ENCODE results near the gene HK3. TPM values are rescaled to one million over a fixed set of nuclear protein-coding genes. Genes with fewer than 3 reads are reported as not detected.

The HK3 gene
- polyA plus RNA-seq, 5 donors, result 0.64 to 1.0 (median 0.74) TPM

- no peak for DNase-seq
Observed at GRCh38 chr5:176902102-176902814, 3.1 kb upstream of the HK3 start.

- no peak for DNase-seq
Observed at GRCh38 chr5:176901260-176902101, 2.3 kb upstream of the HK3 start.

DNA sequence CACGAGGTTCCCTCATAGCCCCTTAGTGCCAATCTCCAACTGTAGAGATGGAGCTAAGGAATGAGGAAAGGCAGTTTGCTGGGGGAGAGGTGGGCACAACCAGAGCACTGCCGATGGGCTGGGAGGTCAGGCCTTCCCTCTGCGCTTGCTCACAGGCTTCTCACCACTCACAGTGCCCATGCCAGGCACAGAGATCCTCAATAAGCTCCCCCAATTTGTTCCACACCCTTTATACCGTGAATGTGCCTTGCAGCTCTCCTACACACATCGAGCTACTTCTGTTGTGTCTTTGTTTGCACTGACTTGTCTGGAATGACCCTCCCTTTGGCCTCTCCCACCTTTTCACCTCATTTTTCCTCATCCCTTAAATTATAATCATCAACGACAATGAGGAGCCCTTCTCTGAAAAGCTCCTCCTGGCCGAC lies 1.6 kb upstream of the HK3 start:
- DNase-seq, result no peak

DNA sequence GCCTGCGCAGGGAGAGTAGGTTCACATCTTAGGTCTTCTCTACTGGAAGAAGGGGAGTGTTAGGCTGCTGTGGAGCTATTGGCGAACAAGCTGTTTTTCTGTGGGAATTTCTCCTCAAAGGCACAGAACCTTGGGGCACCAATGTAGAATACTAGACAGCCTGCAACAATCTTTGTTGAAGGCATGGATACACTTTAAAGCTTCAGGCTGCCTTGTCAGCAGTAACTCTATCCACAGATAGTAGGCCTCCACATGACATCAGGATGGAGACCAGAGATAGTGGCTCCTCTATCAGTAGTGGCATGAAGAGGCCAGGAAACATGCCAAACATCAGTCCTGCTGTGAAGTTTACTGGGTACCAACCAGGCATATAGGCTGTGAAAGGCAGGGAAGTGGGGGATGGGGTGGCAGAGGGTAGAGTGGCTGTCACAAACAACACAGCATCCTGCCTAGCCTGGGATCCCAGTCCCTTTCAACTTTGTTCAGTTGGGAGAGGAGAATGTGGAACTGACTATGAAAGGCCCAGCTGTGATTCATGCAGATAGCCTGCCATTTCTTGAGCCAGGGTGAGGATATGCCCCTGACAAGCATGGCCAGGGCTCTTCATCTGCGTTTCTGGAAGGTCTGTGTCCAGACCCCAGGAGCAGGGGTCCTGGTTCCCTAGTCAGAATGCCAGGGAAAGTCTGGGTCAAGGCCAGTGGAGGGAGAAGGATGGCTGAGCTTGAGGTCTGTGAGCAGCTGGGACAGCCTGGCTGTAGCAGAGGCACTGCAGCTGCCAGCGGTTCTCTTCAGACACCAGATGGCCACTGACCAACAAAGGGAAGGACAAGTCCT lies 1.0 kb upstream of the HK3 start:
- DNase-seq, result peak; percentile 27 to 31

GRCh38 chr5:176897263-176897662 lies 1.9 kb downstream of the HK3 start:
- DNase-seq, result no peak

GRCh38 chr5:176895831-176896230 lies 3.3 kb downstream of the HK3 start:
- DNase-seq, result no peak

GRCh38 chr5:176894298-176894697 lies 4.8 kb downstream of the HK3 start:
- no peak for DNase-seq

GRCh38 chr5:176892663-176893062 lies 6.5 kb downstream of the HK3 start:
- no peak for DNase-seq

DNA sequence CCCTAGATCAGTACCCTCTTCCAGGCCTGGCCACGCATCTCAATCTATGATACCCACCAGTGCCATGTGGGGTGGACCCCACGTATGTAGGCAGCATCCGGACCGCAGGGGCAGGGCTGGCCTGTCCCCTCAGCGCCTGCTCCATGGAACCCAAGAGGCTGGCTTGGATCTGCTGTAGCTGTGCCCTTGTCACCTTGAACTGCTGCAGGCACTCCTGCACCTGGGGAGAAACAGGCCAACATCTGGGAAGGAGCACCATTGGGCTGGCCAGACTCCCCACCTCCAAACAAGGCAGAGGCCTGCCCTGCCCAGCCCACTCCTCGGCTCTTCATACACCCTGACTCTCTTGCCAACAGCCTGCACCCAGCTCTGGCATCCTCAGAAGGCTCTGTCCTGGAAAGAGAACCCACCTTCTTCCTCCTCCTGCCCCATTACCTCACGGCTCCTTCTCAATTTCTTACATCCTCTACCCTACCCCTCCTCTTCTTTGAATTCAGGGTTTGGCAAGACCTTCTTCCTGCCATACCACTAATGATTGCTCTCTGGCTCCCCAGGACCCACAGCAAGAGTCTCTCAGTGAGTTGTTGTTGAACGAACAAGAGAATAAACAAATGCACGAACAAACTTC lies 7.7 kb downstream of the HK3 start:
- DNase-seq, result no peak

DNA sequence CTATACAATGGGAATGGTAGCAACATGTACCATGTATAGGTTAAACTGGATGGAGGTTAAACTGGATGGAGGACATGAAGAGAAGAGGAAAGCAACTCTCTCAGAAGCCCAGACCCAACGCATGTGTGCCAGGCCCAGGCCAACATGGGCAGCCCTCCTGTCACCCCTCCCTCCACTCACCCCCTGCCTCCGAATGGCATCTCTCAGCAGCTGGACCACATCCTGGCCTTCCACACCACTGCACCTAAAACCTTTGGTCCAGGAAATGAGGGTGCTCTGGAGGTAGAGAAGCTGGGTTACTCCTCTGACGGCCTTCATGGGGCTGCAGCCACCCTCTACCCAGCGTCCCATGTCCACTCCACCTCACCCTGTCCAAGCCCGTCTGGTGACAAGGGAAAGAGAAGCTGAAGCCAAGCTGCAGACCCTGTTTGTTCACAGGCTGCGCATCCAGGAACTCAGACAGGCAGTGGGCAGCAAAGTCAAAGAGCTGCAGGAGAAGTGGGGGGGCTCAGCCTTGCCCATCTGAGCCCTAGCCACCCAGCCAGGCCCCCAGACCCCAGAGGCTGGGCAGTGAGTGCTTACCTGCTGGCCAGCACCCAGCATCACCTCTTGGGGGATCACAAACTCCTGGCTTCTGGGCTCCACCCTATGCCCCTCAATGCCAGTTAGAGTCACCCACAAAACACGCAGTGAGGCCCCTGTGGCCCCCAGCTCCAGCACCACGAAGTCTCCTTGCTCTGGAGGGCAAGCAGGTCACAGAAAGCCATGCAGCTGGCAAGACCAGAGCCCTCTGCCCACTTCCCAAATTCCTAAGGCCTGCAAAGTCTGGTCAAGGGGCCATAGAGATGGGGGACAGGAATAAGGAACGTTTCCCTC lies 8.5 kb downstream of the HK3 start:
- no peak for DNase-seq

GRCh38 chr5:176889321-176890280 lies 9.5 kb downstream of the HK3 start:
- DNase-seq, result no peak

GRCh38 chr5:176888865-176889165 lies 10.3 kb downstream of the HK3 start:
- DNase-seq, result no peak

DNA sequence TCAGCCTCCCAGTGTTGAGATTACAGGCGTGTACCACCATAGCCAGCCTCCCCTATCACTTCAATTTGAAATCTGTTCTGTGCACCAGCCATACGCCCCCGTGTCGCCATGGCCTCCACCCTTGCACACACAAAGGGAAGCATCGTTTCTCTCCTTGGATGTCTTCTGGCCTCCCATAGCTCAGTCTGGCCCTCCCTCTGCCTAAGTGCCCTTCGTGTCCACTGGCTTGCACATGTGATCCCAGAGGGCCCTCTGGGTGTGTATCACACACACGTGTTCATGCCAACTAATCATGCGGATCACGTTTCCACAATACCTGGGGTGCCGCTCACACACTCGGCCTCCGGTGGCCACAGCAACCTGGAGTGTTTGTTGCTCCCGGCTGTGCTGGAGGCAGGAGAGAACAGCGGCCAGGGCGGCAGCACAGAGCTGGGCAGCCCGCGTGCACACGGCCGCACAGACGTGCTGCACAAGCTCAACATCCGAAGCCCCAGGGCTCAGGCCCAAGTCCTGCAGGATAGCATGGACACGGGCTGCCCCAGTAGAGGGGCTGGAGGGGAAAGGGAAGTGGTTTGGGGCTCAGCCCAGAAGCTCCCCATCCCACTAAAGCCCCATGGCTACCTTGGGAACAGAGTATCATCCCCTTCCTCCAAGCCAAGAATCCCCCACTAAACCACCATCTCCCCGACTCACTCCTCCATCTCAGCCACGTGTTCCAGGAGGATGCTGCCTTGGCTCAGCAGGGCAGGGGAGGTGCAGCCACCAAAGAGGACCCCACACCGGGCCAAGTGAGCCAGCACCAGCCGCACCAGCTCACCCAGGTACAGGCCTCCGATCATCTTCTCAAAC lies 10.9 kb downstream of the HK3 start:
- no peak for DNase-seq

GRCh38 chr5:176887252-176887849 lies 11.8 kb downstream of the HK3 start:
- DNase-seq, result no peak

DNA sequence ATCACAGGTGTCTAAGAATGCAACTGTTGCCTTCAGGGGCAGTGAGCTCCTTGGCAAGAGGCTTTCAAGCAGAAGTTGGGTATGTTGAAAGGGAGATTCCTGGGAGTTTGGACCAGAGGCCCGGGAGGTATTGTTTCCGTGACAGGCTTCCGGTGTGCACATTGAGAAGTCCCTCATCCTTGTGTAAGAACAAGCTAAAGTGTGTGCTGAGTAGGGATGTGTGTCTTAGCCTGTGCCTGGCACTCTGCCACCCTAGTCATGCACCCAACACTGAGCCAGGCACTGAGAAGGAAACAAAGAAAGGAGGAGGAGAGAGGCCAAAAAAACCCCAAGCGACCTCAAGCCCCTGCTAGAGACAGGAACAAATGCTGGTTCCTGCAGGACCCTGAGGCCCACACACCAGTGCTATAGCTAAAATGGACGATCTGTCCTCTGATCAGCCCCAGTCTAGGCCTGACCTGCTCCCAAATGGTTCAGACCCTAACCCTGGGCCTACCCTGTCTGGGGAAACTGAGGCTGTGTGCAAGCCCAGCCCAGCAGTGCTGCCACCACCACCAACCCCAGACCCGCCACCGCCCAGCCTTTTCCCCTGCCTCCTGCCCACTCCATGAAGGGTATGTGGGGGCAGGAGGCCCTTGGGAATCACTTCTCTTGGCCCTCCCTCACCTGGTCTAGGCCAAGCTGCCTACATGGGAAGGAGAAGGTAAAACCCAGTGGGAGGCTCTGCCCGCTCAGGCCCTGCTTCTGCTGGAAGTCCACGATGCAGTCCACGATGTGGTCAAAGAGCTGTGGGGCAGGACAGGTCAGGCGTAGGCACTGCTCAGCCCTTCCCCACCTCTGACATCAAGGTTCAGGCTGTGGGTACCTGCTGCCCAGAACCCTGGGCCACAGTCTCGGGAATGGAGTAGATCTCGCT lies 12.6 kb downstream of the HK3 start:
- no peak for DNase-seq

GRCh38 chr5:176884571-176884890 lies 14.6 kb downstream of the HK3 start:
- DNase-seq, result no peak

All from right lung (tissue), 5 donors.